ACHN (cell line): ENCODE measurements around the gene SAMM50.

Experiments used
- DNase-seq: peaks from one replicate; pipeline ENCODE4 v3.0.0-alpha.2; 2015
- in situ Hi-C: cut with HindIII; loops from 2 replicates; pipeline ENCODE4 v1.10.0; 2017; ENCODE audit warnings: low sequenced_read_pairs, low pct_ligation_motif_present, low pct_unique_long_range_greater_than_20kb

Gene SAMM50

GRCh38 chr22:44039566-44040171 lies 84.4 kb downstream of the SAMM50 start:
- no peak for DNase-seq
- in situ Hi-C loops = no loop called here

- in situ Hi-C loops = no loop called here
- DNase-seq = no peak
Measured at GRCh38 chr22:44042249-44043218, 87.3 kb downstream of the SAMM50 start.

GRCh38 chr22:44045145-44045544 lies 89.9 kb downstream of the SAMM50 start:
- in situ Hi-C loops = no loop called here
- no peak for DNase-seq
